Amygdala (tissue), 56 donors: ENCODE measurements around the gene RAP1A.
A peak's percentile ranks its signal among the peaks of the same experiment; 100 is the strongest.

Experiments
- DNase-seq, 56 donors: peaks; one replicate each; lab custom pipeline; 2025; lab: John Stamatoyannopoulos, UW

RAP1A gene

GRCh38 chr1:111619635-111620440 is at the start of gene RAP1A:
RAP1A (plus strand) TSS chr1:111619789; CDS start chr1:111691361, 71,572 bp downstream.
- DNase-seq = peak; percentile 35 to 96 (median 88)

DNA sequence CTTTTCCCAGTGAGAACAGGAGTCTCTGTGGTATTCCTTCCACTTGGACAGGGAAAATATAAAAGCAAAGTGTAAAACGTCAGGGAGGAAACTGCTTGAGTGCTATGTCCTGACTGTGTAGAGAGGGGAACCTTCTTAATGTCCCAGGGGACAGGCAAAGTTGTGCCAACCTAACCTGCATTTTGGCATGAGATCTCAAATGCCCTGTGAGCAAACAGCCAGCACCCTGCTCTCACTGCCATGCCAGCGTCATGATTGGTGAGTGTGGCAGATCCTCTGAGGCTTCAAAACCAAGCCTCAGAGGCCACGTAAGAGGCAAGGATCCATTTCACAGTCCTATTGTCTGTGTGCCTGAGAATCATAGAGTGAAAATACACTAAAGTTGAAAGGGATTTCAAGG is 49.7 kb upstream of the RAP1A start:
- no peak for DNase-seq

- DNase-seq = no peak
Measured at GRCh38 chr1:111570781-111571181, 48.8 kb upstream of the RAP1A start.

- no peak for DNase-seq
Measured at GRCh38 chr1:111571239-111571638, 48.4 kb upstream of the RAP1A start.

DNA sequence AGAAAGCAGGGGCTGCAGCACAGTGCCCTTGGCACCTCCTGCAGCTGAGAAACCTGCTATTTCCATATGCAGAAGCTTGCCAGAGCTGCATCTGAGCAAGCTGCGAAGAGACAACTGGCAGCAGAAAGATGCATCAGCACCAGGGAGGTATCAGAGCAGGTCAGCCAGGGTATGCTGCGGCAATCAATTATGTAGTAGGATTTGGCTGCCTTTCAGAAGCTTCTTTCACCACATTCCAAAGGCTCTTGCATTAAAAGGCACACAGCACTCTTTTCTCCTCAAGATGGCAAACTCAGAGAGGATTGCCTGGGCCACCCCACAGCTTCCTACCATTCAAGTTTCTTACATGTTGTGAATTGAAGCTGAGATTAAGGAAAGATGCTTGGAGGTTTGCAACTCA is 47.6 kb upstream of the RAP1A start:
- no peak for DNase-seq

GRCh38 chr1:111576547-111576946 is 43.0 kb upstream of the RAP1A start:
- no peak for DNase-seq

GRCh38 chr1:111577814-111578213 is 41.8 kb upstream of the RAP1A start:
- no peak for DNase-seq

DNA sequence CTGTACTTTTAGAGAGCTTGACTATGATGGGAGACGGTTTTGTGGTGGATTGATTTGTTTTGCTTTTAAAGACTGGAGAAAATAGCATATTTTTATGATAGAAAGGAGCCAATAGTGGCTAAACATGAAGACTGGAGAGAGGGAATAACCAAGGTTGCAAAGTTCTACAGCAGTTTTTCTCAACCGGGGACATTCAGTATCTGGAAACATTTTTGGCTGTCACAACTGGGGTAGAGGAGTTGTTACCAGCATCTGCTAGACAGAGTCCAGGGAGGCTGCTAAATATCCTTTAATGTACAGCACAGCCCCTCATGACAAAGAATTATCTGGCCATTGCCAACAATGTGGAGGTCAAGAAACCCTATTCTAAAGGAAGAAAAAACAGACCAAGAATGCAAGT is 38.4 kb upstream of the RAP1A start:
- no peak for DNase-seq

- no peak for DNase-seq
Measured at GRCh38 chr1:111582016-111582415, 37.6 kb upstream of the RAP1A start.

GRCh38 chr1:111582644-111583618 is 36.7 kb upstream of the RAP1A start:
- DNase-seq = no peak

DNA sequence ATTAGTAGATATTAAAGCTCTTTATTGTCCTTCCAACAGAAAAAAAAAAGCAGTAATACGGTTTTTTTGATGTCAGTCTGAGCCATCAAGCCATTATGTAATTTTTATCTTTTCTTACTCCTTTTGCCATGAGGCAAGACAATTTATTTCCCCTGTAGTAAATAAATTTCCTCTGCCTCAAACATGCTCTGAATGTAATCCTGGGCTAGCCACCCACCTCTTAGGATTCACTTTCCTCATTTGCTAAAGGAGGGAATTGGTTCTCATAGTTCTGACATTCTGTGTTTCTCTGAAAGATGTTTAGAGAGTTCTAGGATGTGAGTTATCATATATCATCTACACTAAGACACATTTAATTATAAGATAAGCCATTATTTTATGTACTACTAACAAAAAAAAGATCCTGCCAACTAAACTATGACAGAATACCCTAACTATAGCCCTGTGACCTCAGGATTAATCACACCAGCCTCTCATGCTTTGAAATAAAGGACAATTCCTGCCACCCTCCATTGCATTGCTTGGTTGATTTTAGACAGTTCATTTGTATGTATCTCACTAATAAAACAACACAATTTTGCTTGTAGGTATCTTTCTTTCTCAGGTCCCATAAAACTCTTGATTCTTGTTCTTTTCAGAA is 34.0 kb upstream of the RAP1A start:
- no peak for DNase-seq

- no peak for DNase-seq
Measured at GRCh38 chr1:111586112-111586511, 33.5 kb upstream of the RAP1A start.

DNA sequence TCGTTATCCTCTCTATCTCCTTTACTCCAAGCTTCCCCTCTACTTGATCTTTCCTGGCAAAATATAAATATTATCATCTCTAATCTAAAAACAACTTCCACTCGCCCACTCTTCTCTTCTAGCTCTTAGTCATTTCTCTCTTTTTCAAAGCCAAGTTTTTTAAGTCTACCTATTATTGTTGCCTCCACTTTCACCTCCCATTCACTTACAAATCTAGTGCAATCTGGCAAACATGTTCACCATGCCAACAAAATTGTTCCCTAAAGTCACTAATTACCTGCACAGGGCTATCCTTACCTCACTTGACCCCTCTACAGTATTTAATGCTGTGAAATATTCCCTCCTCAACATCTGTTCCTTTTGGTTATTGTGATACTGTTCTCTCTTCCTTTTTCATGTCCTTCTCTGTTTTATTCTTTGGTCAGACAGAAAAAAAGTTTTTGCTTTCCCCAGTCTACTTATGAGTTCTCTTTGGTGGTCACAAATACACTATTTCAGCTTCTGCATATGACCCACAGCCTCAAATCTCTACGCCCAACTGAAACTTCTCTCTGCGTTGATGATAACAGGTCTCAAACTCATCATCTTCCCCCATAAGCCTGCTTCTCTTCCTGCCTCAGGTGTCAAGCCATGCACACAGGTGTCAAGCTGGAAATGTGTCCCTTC is 31.9 kb upstream of the RAP1A start:
- no peak for DNase-seq

GRCh38 chr1:111591937-111592336 is 27.7 kb upstream of the RAP1A start:
- no peak for DNase-seq

- DNase-seq = peak in 21 of 56 donors; percentile 3 to 54 (median 25)
Measured at GRCh38 chr1:111592389-111593361, 26.9 kb upstream of the RAP1A start.

DNA sequence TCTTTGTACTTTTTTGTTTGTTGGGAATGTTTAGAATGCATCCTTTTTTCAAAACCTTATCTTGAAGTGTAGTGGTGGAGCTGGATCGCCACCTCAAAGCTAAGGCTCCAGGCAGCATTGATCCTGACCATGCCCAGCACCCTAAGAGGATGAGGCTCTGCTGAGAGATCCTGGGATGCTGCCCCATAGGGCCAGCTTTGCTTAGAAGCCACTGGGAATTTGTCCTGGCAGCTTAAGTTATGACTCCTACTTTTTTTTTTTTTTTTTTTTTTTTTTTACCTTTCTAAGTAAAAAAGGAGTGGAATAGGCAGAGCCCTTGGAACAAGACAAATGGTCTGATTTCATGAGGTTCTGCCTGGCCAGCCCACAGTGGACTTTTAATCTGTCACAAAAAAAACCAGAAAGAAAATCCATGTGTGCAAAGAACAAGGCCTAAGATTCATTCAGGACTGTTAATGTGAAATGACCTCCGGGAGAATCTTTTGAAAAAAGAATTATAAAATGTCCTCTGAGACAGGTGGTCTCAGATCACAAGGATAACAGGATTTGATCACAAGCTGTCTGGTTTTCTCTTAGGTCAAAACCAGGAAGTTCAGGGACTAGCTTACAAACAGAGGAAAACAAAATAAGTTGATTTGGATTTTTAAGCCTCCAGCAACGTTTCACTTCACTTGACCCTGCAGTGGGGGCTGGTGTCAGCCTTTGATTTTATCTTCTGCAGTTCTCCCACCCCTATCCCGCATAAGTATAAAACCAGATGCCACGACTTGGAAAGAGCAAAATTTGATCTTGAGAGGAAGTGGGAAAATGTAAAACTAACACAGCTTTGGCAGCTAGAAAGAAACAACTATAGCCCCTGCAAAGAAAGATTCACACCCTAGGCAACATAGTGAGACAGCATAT is 25.9 kb upstream of the RAP1A start:
- no peak for DNase-seq

DNA sequence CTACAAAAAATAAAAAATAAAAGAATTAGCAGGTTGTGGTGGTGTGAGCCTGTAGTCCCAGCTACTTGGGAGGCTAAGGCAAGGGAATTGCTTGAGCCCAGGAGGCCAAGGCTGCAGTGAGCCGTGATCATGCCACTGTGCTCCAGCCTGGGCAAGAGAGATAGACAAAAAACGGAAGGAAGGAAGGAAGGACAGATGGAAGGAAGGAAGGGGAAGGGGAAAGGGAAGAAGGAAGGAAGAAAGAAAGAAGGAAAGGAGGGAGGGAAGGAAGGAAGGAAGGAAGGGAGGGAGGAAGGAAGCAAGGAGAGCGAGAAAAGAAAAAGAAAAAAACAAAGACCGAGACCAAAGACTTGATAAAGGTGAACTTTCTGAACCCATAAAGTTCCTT is 25.3 kb upstream of the RAP1A start:
- no peak for DNase-seq

DNA sequence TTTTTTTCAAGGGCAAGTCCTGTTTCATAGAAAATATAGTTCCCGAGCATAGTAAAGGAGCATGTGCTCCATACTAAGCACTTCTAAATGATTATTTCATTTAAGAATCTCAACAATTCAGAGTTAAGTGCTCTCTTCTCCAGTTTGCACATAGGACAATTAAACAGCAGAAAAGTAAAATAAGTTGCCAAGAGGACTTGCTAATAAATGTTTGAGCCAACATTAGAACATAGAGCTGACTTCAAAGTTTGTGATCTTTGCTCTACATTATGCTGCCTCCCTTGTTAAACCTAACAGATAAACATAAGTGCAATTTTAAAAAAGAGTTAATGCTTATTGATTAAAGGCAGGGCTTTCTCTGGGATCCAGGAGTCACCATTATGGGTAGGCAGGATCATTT is 23.8 kb upstream of the RAP1A start:
- DNase-seq = no peak
